DOHH2 (cell line): ENCODE measurements around the gene RAI1.

Experiments used
- EZH2phosphoT487 ChIP-seq: fragments of 200-600 bp; sonication (generic); IDR thresholded peaks from 2 replicates; pipeline ENCODE4 v1.6.1; 2017; ENCODE audit warnings: borderline replicate concordance, mild to moderate bottlenecking, antibody characterized with exemption, low read length, moderate library complexity, mixed read lengths
- TF ChIP-seq, protein P1 (sequence below): fragments of 200-600 bp; sonication (generic); IDR thresholded peaks from one replicate; pipeline ENCODE4 v1.5.1; 2014; ENCODE audit warnings: antibody characterized with exemption, mild to moderate bottlenecking, low read depth, low read length; ENCODE audit not compliant: poor library complexity, severe bottlenecking

DNA sequence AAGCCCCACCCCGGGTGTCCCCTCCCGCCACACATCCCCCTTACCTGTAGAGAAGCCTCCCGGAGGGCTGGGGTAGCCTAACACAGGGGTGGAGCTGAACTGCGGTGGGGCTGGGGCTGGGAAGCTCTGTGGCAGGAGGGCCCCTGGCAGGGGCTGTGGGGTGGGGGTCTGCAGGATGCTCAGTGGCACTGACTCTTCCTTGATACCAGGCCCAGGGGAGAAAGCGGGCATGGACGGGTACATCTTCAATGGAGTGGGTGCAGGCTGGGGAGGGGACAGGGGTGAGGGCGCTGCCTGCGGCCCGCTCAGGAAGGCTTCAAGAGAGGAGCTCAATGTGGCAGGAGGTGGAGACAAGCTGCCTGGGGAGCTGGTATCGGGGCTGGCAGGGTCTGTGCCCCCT, 138.8 kb downstream of the RAI1 start:
- TF ChIP-seq, protein P1, sequence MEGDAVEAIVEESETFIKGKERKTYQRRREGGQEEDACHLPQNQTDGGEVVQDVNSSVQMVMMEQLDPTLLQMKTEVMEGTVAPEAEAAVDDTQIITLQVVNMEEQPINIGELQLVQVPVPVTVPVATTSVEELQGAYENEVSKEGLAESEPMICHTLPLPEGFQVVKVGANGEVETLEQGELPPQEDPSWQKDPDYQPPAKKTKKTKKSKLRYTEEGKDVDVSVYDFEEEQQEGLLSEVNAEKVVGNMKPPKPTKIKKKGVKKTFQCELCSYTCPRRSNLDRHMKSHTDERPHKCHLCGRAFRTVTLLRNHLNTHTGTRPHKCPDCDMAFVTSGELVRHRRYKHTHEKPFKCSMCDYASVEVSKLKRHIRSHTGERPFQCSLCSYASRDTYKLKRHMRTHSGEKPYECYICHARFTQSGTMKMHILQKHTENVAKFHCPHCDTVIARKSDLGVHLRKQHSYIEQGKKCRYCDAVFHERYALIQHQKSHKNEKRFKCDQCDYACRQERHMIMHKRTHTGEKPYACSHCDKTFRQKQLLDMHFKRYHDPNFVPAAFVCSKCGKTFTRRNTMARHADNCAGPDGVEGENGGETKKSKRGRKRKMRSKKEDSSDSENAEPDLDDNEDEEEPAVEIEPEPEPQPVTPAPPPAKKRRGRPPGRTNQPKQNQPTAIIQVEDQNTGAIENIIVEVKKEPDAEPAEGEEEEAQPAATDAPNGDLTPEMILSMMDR: no peak
- no peak for TF ChIP-seq EZH2phosphoT487
